ENCODE results near the gene RNF181. TPM values are rescaled to one million over a fixed set of nuclear protein-coding genes. Genes with fewer than 3 reads are reported as not detected.

The RNF181 gene
- total RNA-seq, 2 donors from 2014 or later: 86.0 to 106 TPM

- TF ChIP-seq, protein P1, sequence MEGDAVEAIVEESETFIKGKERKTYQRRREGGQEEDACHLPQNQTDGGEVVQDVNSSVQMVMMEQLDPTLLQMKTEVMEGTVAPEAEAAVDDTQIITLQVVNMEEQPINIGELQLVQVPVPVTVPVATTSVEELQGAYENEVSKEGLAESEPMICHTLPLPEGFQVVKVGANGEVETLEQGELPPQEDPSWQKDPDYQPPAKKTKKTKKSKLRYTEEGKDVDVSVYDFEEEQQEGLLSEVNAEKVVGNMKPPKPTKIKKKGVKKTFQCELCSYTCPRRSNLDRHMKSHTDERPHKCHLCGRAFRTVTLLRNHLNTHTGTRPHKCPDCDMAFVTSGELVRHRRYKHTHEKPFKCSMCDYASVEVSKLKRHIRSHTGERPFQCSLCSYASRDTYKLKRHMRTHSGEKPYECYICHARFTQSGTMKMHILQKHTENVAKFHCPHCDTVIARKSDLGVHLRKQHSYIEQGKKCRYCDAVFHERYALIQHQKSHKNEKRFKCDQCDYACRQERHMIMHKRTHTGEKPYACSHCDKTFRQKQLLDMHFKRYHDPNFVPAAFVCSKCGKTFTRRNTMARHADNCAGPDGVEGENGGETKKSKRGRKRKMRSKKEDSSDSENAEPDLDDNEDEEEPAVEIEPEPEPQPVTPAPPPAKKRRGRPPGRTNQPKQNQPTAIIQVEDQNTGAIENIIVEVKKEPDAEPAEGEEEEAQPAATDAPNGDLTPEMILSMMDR (IDR thresholded peaks at IDR 0.05): no peak
- Histone ChIP-seq H3K36me3 (no peaks in the 10 kb centered on the region), H3K27ac (no peak overlapping the region), H3K9me3 (no peaks in the 10 kb centered on the region), H3K4me3 (no peak overlapping the region), H3K9ac (ENCODE audit: low read depth in 2 of 2, low read length in 2 of 2) (no peak overlapping the region), H3K4me1 (peaks cover 7% of the 10 kb centered on the region), H3K27me3 (no peaks in the 10 kb centered on the region)
- DNase-seq: no peak
- intact Hi-C loops (cut with DNase I): no loop called here
Measured at GRCh38 chr2:85598594-85599340, 3.2 kb downstream of the RNF181 start.

- DNase-seq: no peak
- H3K27ac ChIP-seq: no peak overlapping the region
- H3K9me3 ChIP-seq: no peaks in the 10 kb centered on the region
- no peak overlapping the region for H3K4me3 ChIP-seq
- TF ChIP-seq, protein P1 (IDR thresholded peaks at IDR 0.05): no peak
- H3K36me3 ChIP-seq: no peaks in the 10 kb centered on the region
- peaks cover 10% of the 10 kb centered on the region for H3K4me1 ChIP-seq
- no peaks in the 10 kb centered on the region for H3K27me3 ChIP-seq
- intact Hi-C loops (cut with DNase I): no loop called here
- H3K9ac ChIP-seq (ENCODE audit: low read depth in 2 of 2, low read length in 2 of 2): no peak overlapping the region
Measured at GRCh38 chr2:85599468-85600234, 4.1 kb downstream of the RNF181 start.

- intact Hi-C loops (cut with DNase I): no loop called here
- no peak overlapping the region for H3K27ac ChIP-seq
- H3K27me3 ChIP-seq: no peaks in the 10 kb centered on the region
- no peak overlapping the region for H3K9ac ChIP-seq (ENCODE audit: low read depth in 2 of 2, low read length in 2 of 2)
- peaks cover 10% of the 10 kb centered on the region for H3K4me1 ChIP-seq
- DNase-seq: no peak
- no peaks in the 10 kb centered on the region for H3K9me3 ChIP-seq
- TF ChIP-seq, protein P1 (IDR thresholded peaks at IDR 0.05): no peak
- H3K36me3 ChIP-seq: no peaks in the 10 kb centered on the region
- no peak overlapping the region for H3K4me3 ChIP-seq
Measured at GRCh38 chr2:85600235-85600575, 4.7 kb downstream of the RNF181 start.

- TF ChIP-seq, protein P1 (IDR thresholded peaks at IDR 0.05): no peak
- peak overlapping the region; percentile 80 for H3K4me3 ChIP-seq
- H3K4me1 ChIP-seq: peaks cover 10% of the 10 kb centered on the region
- no peak overlapping the region for H3K27ac ChIP-seq
- intact Hi-C loops (cut with DNase I): no loop called here
- no peaks in the 10 kb centered on the region for H3K9me3 ChIP-seq
- H3K9ac ChIP-seq (ENCODE audit: low read depth in 2 of 2, low read length in 2 of 2): peak overlapping the region; percentile 60 to 83
- H3K27me3 ChIP-seq: no peaks in the 10 kb centered on the region
- no peak for DNase-seq
- H3K36me3 ChIP-seq: no peaks in the 10 kb centered on the region
Measured at GRCh38 chr2:85600951-85601770, 5.6 kb downstream of the RNF181 start.

DNA sequence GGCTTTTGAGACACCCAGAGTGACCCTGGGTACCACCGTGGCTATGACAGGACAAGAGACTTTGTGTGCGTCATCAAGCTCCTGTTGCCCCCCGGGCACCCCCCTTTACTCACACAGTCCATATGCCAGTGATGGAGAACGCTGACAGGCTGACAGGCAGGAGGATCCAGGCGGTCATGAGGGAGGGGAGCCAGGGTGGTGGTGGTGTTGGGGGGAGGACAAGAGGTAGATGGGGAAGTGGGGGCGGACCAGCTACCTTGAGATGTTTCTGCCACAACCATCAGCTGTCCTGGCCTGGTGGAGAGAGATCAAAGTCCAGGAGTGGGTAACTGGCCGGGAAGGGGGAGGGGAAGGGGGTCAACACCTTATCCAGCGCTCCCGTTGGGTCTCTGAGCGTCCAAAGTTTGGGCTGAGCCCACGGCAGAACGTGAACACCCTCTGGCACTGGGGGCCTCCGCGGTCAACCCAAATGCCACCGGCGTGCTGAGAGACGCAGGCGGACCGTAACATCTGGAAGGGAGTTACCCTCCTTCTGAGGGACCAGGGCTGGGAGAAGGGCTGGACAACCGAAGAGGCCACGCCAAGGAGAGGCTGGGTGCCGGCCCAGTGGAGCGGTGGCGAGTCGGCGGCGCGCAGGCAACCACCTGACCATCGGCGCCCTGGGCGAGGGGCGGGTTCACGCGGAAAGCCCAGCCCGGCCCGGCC lies 6.4 kb downstream of the RNF181 start:
- Histone ChIP-seq H3K4me1 (peaks cover 4% of the 10 kb centered on the region), H3K27me3 (no peaks in the 10 kb centered on the region), H3K36me3 (no peaks in the 10 kb centered on the region), H3K4me3 (peak overlapping the region; percentile 80), H3K27ac (peak overlapping the region; percentile 84), H3K9ac (ENCODE audit: low read depth in 2 of 2, low read length in 2 of 2) (peak overlapping the region; percentile 60 to 83), H3K9me3 (no peaks in the 10 kb centered on the region)
- DNase-seq: peak; percentile 65
- intact Hi-C loops (cut with DNase I): no loop called here
- TF ChIP-seq, protein P1 (IDR thresholded peaks at IDR 0.05): no peak
